HCT116 (cell line): Measurements from ENCODE around the gene CES3. TPM values are rescaled to one million over a fixed set of nuclear protein-coding genes. Genes with fewer than 3 reads are reported as not detected.

Source experiments
- ATAC-seq: fragments of 200-7000 bp; cut with Tn5 transposase; 2 replicates; pipeline ENCODE4 v1.9.1; 2020; ENCODE audit warnings: mild to moderate bottlenecking, moderate library complexity
- BruUV-seq: library from RNA; stranded (reverse); fragments of 400-500 nt; replicated peaks from 2 replicates; lab custom pipeline; 2021; lab: Mats Ljungman, UMichigan
- CTCF ChIA-PET: fragments of 300-600 bp; sonication (Branson Sonifier 250); formaldehyde crosslinking; loops from one replicate; lab custom pipeline; 2021; ENCODE audit warnings: antibody characterized with exemption; lab: Charles Lee
- POLR2A ChIA-PET: fragments of 300-600, 350-600 bp; sonication (Branson Sonifier 250); formaldehyde crosslinking; loops from one replicate; lab custom pipeline; 2021; ENCODE audit warnings: antibody characterized with exemption; lab: Charles Lee
- RAD21 ChIA-PET, 2 experiments: fragments of 300-600 bp; sonication (Branson Sonifier 250); formaldehyde crosslinking; loops; one replicate each; lab custom pipeline; 2023; ENCODE audit warnings: low total read pairs in 2 of 2; ENCODE audit not compliant: uncharacterized antibody in 2 of 2, unreplicated experiment in 2 of 2, low non-redundant PET in 1 of 2; lab: Charles Lee
- DNase-seq: peaks from one replicate; pipeline ENCODE4 v3.0.0-alpha.2; 2010; ENCODE audit warnings: low read depth, low spot score
- H2AFZ ChIP-seq: fragments of 200-600 bp; shearing (Covaris generic), sonication (generic); 2 replicates; pipeline ENCODE4 v1.6.1; 2017; ENCODE audit warnings: low read depth, mixed run types, mixed read lengths, antibody characterized with exemption, low read length; ENCODE audit not compliant: poor library complexity, severe bottlenecking
- H3K27ac ChIP-seq: 2 replicates; pipeline ENCODE4 v1.5.1; 2012; ENCODE audit warnings: low read depth, low read length
- H3K27me3 ChIP-seq: fragments of 200-600 bp; sonication (generic); 2 replicates; pipeline ENCODE4 v1.6.1; 2016; ENCODE audit warnings: mixed run types, low read length, mixed read lengths; ENCODE audit not compliant: insufficient read depth
- H3K36me3 ChIP-seq, 2 experiments: fragments of 200-500 bp in 1 of 2; fragments of 200-600 bp in 1 of 2; sonication (Bioruptor generic) in 1 of 2; sonication (generic) in 1 of 2; 2 replicates each; pipeline versions ENCODE4 v1.5.1 to v1.6.1; 2014 to 2016; ENCODE audit warnings: low read length in 2 of 2, inconsistent platforms in 1 of 2, mixed read lengths in 1 of 2, mixed run types in 1 of 2; ENCODE audit not compliant: insufficient read depth in 2 of 2, control insufficient read depth in 1 of 2
- H3K4me1 ChIP-seq, 2 experiments: fragments of 200-600 bp in 1 of 2; sonication (generic) in 1 of 2; 2 replicates each; pipeline versions ENCODE4 v1.5.1 to v1.6.1; 2012 to 2017; ENCODE audit warnings: low read length in 2 of 2, inconsistent platforms in 1 of 2, mild to moderate bottlenecking in 1 of 2, mixed read lengths in 1 of 2, mixed run types in 1 of 2, moderate library complexity in 1 of 2; ENCODE audit not compliant: insufficient read depth in 2 of 2, control insufficient read depth in 1 of 2
- H3K4me2 ChIP-seq: fragments of 200-600 bp; sonication (generic); 2 replicates; pipeline ENCODE4 v1.6.1; 2017; ENCODE audit warnings: mixed run types, low read length, mixed read lengths
- H3K4me3 ChIP-seq, 2 experiments: fragments of 200-600 bp in 1 of 2; sonication (generic) in 1 of 2; replicated peaks in 1 of 2; 2 replicates each; pipeline ENCODE4 v1.5.1; 2011 to 2016; ENCODE audit warnings: low read length in 2 of 2, control low read depth in 1 of 2, low read depth in 1 of 2, mild to moderate bottlenecking in 1 of 2, mixed read lengths in 1 of 2, mixed run types in 1 of 2
- H3K79me2 ChIP-seq: fragments of 200-600 bp; sonication (generic); 2 replicates; pipeline ENCODE4 v1.6.1; 2017; ENCODE audit warnings: mild to moderate bottlenecking, mixed run types, low read length, moderate library complexity, mixed read lengths; ENCODE audit not compliant: insufficient read depth
- H3K9ac ChIP-seq: fragments of 200-600 bp; sonication (generic); 2 replicates; pipeline ENCODE4 v1.6.1; 2016; ENCODE audit warnings: low read length, mixed read lengths
- H3K9me2 ChIP-seq: fragments of 200-600 bp; sonication (generic), shearing (Covaris generic); 2 replicates; pipeline ENCODE4 v1.6.1; 2017; ENCODE audit warnings: mixed run types, mild to moderate bottlenecking, moderate library complexity; ENCODE audit not compliant: insufficient read depth
- H3K9me3 ChIP-seq, 2 experiments: fragments of 200-500 bp in 1 of 2; fragments of 200-600 bp in 1 of 2; sonication (Bioruptor generic) in 1 of 2; sonication (generic) in 1 of 2; 2 replicates each; pipeline ENCODE4 v1.6.1; 2014 to 2017; ENCODE audit warnings: low read length in 2 of 2, mixed read lengths in 2 of 2, inconsistent platforms in 1 of 2, low read depth in 1 of 2, mild to moderate bottlenecking in 1 of 2, mixed run types in 1 of 2, moderate library complexity in 1 of 2; ENCODE audit not compliant: control insufficient read depth in 1 of 2, insufficient read depth in 1 of 2
- H4K20me1 ChIP-seq: fragments of 200-600 bp; sonication (generic), shearing (Covaris generic); 2 replicates; pipeline ENCODE4 v1.6.1; 2017; ENCODE audit warnings: mixed run types, mild to moderate bottlenecking, moderate library complexity; ENCODE audit not compliant: insufficient read depth
- CBX3 ChIP-seq: IDR thresholded peaks from 2 replicates; pipeline ENCODE4 v1.6.1; 2012; ENCODE audit warnings: low read depth
- EGR1 ChIP-seq: IDR thresholded peaks from 2 replicates; pipeline ENCODE4 v1.6.1; 2012; ENCODE audit warnings: low read depth
- ELF1 ChIP-seq: IDR thresholded peaks from 2 replicates; pipeline ENCODE4 v1.6.1; 2012; ENCODE audit warnings: low read depth, borderline replicate concordance
- EZH2 ChIP-seq: fragments of 200-600 bp; sonication (generic); IDR thresholded peaks from 2 replicates; pipeline ENCODE4 v1.6.1; 2017; ENCODE audit warnings: antibody characterized with exemption, mixed run types
- FOSL1 ChIP-seq: IDR thresholded peaks from 2 replicates; pipeline ENCODE4 v1.6.1; 2012; ENCODE audit warnings: low read depth
- JUND ChIP-seq: IDR thresholded peaks from 2 replicates; pipeline ENCODE4 v1.6.1; 2012
- POLR2AphosphoS5 ChIP-seq: IDR thresholded peaks from 2 replicates; pipeline ENCODE4 v1.6.1; 2011; ENCODE audit warnings: mild to moderate bottlenecking, low read depth, low read length, moderate library complexity
- SIN3A ChIP-seq: IDR thresholded peaks from 2 replicates; pipeline ENCODE4 v1.6.1; 2012; ENCODE audit warnings: low read depth
- YY1 ChIP-seq: IDR thresholded peaks from 2 replicates; pipeline ENCODE4 v1.6.1; 2011; ENCODE audit warnings: low read length, low read depth, moderate library complexity, mild to moderate bottlenecking; ENCODE audit not compliant: insufficient replicate concordance; ENCODE audit errors: extremely low read depth
- intact Hi-C: fragments of 100-400 bp; cut with micrococcal nuclease; formaldehyde crosslinking; loops from 2 replicates; pipeline ENCODE4 v1.10.0; 2022
- total RNA-seq: library from RNA; stranded (reverse); gene quantifications from one replicate; pipeline ENCODE4 v1.2.1, GENCODE V29; 2021; ENCODE audit not compliant: unreplicated experiment
- TF ChIP-seq, protein P1 (sequence below): IDR thresholded peaks from 2 replicates; pipeline ENCODE4 v1.6.1; 2012
- TF ChIP-seq, protein P2 (sequence below): IDR thresholded peaks from 2 replicates; pipeline ENCODE4 v1.6.1; 2012
- TF ChIP-seq, protein P3 (sequence below): IDR thresholded peaks from 2 replicates; pipeline ENCODE4 v1.6.1; 2011; ENCODE audit warnings: mild to moderate bottlenecking, low read length, moderate library complexity; ENCODE audit not compliant: insufficient replicate concordance; ENCODE audit errors: extremely low read depth
- TF ChIP-seq, protein P4 (sequence below): IDR thresholded peaks from 2 replicates; pipeline ENCODE4 v1.6.1; 2012; ENCODE audit warnings: low read depth

Gene CES3
- total RNA-seq, 1 experiment from 2014 or later: 10.8 TPM

DNA sequence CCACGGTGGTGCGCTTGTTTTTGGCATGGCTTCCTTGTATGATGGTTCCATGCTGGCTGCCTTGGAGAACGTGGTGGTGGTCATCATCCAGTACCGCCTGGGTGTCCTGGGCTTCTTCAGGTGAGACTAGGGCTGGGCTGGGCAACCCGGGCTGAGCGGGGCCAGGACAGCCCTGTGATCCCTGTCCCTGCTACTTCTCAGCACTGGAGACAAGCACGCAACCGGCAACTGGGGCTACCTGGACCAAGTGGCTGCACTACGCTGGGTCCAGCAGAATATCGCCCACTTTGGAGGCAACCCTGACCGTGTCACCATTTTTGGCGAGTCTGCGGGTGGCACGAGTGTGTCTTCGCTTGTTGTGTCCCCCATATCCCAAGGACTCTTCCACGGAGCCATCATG lies 20.8 kb upstream of the CES3 start:
- ATAC-seq (no peak), DNase-seq (no peak)
- H3K4me3 ChIP-seq: no peak overlapping the region
- H3K36me3 ChIP-seq: peaks cover 29 to 33% of the 10 kb centered on the region in 2 experiments; a peak in 3 of 4 replicates
- H3K4me1 ChIP-seq: peaks cover 0 to 11% of the 10 kb centered on the region in 2 experiments; a peak in 2 of 4 replicates
- no peak overlapping the region for H3K9ac ChIP-seq
- H3K27me3 ChIP-seq: no peaks in the 10 kb centered on the region
- RAD21 ChIA-PET: no interaction called here
- no peak overlapping the region for H3K4me2 ChIP-seq
- H4K20me1 ChIP-seq: no peaks in the 10 kb centered on the region
- POLR2A ChIA-PET: no interaction called here
- peaks cover 29% of the 10 kb centered on the region for H3K79me2 ChIP-seq
- CTCF ChIA-PET: no interaction called here
- intact Hi-C loops: no loop called here
- no peak for TF ChIP-seq ELF1
- no peak for TF ChIP-seq CBX3
- TF ChIP-seq JUND: no peak
- BruUV-seq: no TSS peak
- H3K9me3 ChIP-seq: no peaks in the 10 kb centered on the region
- no peaks in the 10 kb centered on the region for H3K9me2 ChIP-seq
- H3K27ac ChIP-seq: no peak overlapping the region
- H2AFZ ChIP-seq: no peak overlapping the region

DNA sequence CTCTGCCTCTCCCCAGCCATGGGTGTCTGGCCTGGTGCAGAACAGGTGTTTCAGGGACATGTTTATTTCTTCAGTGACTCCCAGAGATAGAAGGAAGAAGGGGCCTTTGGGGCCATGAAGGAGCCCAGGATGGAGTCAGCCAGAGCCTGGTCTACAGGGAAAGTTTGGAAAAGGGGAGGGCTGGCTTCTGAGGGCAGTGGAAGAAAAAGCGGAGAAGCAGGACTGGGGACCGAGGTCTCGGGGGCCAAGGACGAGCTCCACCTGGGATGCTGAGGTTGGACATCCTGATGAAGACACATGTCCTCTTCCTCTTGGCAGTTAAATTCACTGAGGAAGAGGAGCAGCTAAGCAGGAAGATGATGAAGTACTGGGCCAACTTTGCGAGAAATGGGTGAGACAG lies 18.1 kb upstream of the CES3 start:
- ChIA-PET POLR2A (no interaction called here), CTCF (interaction anchor here (0.6 to 1.2 kb wide), 3 partner anchors 235 to 256 kb away, joined by 3 to 5 read pairs (median 3); partner anchors contain the start of gene ELMO3), RAD21 (no interaction called here)
- no peak for TF ChIP-seq EGR1
- TF ChIP-seq, protein P1, sequence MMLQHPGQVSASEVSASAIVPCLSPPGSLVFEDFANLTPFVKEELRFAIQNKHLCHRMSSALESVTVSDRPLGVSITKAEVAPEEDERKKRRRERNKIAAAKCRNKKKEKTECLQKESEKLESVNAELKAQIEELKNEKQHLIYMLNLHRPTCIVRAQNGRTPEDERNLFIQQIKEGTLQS: no peak
- TF ChIP-seq POLR2AphosphoS5: no peak
- TF ChIP-seq FOSL1: no peak
- no peak for TF ChIP-seq SIN3A
- TF ChIP-seq CBX3: no peak
- TF ChIP-seq, protein P2, sequence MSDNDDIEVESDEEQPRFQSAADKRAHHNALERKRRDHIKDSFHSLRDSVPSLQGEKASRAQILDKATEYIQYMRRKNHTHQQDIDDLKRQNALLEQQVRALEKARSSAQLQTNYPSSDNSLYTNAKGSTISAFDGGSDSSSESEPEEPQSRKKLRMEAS: no peak
- TF ChIP-seq YY1: no peak
- TF ChIP-seq, protein P3, sequence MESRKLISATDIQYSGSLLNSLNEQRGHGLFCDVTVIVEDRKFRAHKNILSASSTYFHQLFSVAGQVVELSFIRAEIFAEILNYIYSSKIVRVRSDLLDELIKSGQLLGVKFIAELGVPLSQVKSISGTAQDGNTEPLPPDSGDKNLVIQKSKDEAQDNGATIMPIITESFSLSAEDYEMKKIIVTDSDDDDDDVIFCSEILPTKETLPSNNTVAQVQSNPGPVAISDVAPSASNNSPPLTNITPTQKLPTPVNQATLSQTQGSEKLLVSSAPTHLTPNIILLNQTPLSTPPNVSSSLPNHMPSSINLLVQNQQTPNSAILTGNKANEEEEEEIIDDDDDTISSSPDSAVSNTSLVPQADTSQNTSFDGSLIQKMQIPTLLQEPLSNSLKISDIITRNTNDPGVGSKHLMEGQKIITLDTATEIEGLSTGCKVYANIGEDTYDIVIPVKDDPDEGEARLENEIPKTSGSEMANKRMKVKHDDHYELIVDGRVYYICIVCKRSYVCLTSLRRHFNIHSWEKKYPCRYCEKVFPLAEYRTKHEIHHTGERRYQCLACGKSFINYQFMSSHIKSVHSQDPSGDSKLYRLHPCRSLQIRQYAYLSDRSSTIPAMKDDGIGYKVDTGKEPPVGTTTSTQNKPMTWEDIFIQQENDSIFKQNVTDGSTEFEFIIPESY: no peak
- no peak for TF ChIP-seq EZH2
- TF ChIP-seq, protein P4, sequence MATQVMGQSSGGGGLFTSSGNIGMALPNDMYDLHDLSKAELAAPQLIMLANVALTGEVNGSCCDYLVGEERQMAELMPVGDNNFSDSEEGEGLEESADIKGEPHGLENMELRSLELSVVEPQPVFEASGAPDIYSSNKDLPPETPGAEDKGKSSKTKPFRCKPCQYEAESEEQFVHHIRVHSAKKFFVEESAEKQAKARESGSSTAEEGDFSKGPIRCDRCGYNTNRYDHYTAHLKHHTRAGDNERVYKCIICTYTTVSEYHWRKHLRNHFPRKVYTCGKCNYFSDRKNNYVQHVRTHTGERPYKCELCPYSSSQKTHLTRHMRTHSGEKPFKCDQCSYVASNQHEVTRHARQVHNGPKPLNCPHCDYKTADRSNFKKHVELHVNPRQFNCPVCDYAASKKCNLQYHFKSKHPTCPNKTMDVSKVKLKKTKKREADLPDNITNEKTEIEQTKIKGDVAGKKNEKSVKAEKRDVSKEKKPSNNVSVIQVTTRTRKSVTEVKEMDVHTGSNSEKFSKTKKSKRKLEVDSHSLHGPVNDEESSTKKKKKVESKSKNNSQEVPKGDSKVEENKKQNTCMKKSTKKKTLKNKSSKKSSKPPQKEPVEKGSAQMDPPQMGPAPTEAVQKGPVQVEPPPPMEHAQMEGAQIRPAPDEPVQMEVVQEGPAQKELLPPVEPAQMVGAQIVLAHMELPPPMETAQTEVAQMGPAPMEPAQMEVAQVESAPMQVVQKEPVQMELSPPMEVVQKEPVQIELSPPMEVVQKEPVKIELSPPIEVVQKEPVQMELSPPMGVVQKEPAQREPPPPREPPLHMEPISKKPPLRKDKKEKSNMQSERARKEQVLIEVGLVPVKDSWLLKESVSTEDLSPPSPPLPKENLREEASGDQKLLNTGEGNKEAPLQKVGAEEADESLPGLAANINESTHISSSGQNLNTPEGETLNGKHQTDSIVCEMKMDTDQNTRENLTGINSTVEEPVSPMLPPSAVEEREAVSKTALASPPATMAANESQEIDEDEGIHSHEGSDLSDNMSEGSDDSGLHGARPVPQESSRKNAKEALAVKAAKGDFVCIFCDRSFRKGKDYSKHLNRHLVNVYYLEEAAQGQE: no peak
- no peak for TF ChIP-seq ELF1

More for the DNA sequence above, 18.1 kb upstream of the CES3 start:
- Histone ChIP-seq H3K9me2 (no peaks in the 10 kb centered on the region), H4K20me1 (no peaks in the 10 kb centered on the region), H3K27me3 (no peaks in the 10 kb centered on the region), H3K27ac (no peak overlapping the region), H3K4me1 (peaks cover 0 to 6% of the 10 kb centered on the region in 2 experiments; a peak in 2 of 4 replicates), H3K36me3 (peaks cover 24 to 28% of the 10 kb centered on the region in 2 experiments; a peak in 3 of 4 replicates), H3K79me2 (peaks cover 4% of the 10 kb centered on the region; the same call in 1 of the 2 replicates), H3K9me3 (no peaks in the 10 kb centered on the region), H3K4me2 (no peak overlapping the region), H3K9ac (no peak overlapping the region), H2AFZ (no peak overlapping the region), H3K4me3 (no peak overlapping the region)
- ATAC-seq (no peak), DNase-seq (no peak)
- intact Hi-C loops: no loop called here
- no TSS peak for BruUV-seq
